ELF-1 (cell line): ENCODE results near the gene C1orf87.
"Not testable (repeated sequence)": the region's sequence is repeated elsewhere in the genome, so short reads cannot be mapped to it uniquely, and the experiment has no call there.

Source experiments
- DNase-seq: peaks from one replicate; pipeline ENCODE4 v3.0.0-alpha.2; 2016; ENCODE audit warnings: low read depth, low spot score

Gene C1orf87

GRCh38 chr1:59994302-59995198, 79.0 kb downstream of the C1orf87 start:
- no peak for DNase-seq

- no peak for DNase-seq
Observed at GRCh38 chr1:59992040-59992820, 81.3 kb downstream of the C1orf87 start.

- peak; percentile 46 for DNase-seq
Observed at GRCh38 chr1:59990470-59990869, 83.1 kb downstream of the C1orf87 start.

GRCh38 chr1:59986516-59987310, 86.9 kb downstream of the C1orf87 start:
- no peak for DNase-seq

GRCh38 chr1:59985911-59986515, 87.6 kb downstream of the C1orf87 start:
- no peak for DNase-seq

- no peak for DNase-seq
Observed at GRCh38 chr1:59979666-59980065, 93.9 kb downstream of the C1orf87 start.

- no peak for DNase-seq
Observed at GRCh38 chr1:59978511-59978910, 95.1 kb downstream of the C1orf87 start.

- DNase-seq = no peak
Observed at GRCh38 chr1:59978026-59978425, 95.5 kb downstream of the C1orf87 start.

GRCh38 chr1:59977075-59977410, 96.5 kb downstream of the C1orf87 start:
- DNase-seq = no peak

GRCh38 chr1:59976194-59977074, 97.1 kb downstream of the C1orf87 start:
- DNase-seq = peak; percentile 75

GRCh38 chr1:59973719-59974118, 99.9 kb downstream of the C1orf87 start:
- no peak for DNase-seq

GRCh38 chr1:59972216-59972927, 101.2 kb downstream of the C1orf87 start:
- no peak for DNase-seq

- DNase-seq = peak; percentile 79
Observed at GRCh38 chr1:59971464-59971911, 102.1 kb downstream of the C1orf87 start.

- not testable (repeated sequence) for DNase-seq
Observed at GRCh38 chr1:59969542-59970175, 103.9 kb downstream of the C1orf87 start.

GRCh38 chr1:59968746-59969145, 104.8 kb downstream of the C1orf87 start:
- not testable (repeated sequence) for DNase-seq

GRCh38 chr1:59967780-59968179, 105.8 kb downstream of the C1orf87 start:
- no peak for DNase-seq

GRCh38 chr1:59967141-59967697, 106.4 kb downstream of the C1orf87 start:
- DNase-seq = peak; percentile 64

- no peak for DNase-seq
Observed at GRCh38 chr1:59952065-59952464, 121.5 kb downstream of the C1orf87 start.

- DNase-seq = no peak
Observed at GRCh38 chr1:59949648-59950047, 123.9 kb downstream of the C1orf87 start.
